Measurements from ENCODE around the gene UBE2S.

DNA sequence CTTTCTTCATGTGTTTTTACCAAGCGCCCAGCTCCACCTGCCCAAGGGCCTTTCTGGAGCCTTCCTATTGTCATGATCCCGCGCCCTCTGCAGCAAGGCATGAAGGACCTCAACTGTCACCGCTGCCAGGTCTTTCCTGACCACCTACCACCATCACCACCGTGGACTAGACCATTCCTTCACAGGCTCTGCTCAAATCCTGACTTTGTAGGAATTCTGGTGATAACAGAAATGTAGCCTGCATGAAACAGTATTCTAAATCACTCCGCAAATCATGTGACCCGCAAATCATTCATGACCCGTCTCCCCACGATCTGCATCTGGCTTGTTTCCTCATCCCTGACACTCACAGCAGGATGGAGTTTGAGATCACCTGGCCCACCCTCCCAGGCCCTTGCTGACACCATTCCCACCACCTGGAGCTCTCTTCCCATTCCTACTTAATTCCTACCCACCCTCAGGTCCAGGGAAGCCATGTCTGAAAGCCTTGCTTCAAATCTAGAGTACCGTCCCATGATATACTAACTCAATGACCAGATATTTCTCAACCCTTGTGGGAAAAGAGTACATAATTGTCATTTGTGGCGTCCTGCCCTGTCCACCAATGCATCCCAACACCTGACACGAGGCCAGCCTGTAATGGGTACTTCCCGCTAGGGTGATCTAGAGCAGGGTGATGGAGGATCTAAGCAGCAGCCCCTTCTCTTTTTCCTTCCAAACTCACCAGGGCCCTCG lies 1.3 kb downstream of the UBE2S start:
- TF ChIP-seq EZH2 (IDR thresholded peaks at IDR 0.05) (no peak), POLR2AphosphoS5 (IDR thresholded peaks at IDR 0.05; ENCODE audit: borderline replicate concordance, low read depth, low read length) (no peak; the same call in 1 of the 2 replicates)
